GM18508 (cell line): ENCODE data around the gene RPS25.
"Not testable (repeated sequence)": the region's sequence is repeated elsewhere in the genome, so short reads cannot be mapped to it uniquely, and the experiment has no call there.

ENCODE experiments used
- ATAC-seq: cut with Tn5 transposase; IDR thresholded peaks from one replicate; pipeline ENCODE4 v1.9.1; 2021; ENCODE audit warnings: moderate number of reproducible peaks; ENCODE audit not compliant: insufficient read depth, unreplicated experiment

The RPS25 gene

DNA sequence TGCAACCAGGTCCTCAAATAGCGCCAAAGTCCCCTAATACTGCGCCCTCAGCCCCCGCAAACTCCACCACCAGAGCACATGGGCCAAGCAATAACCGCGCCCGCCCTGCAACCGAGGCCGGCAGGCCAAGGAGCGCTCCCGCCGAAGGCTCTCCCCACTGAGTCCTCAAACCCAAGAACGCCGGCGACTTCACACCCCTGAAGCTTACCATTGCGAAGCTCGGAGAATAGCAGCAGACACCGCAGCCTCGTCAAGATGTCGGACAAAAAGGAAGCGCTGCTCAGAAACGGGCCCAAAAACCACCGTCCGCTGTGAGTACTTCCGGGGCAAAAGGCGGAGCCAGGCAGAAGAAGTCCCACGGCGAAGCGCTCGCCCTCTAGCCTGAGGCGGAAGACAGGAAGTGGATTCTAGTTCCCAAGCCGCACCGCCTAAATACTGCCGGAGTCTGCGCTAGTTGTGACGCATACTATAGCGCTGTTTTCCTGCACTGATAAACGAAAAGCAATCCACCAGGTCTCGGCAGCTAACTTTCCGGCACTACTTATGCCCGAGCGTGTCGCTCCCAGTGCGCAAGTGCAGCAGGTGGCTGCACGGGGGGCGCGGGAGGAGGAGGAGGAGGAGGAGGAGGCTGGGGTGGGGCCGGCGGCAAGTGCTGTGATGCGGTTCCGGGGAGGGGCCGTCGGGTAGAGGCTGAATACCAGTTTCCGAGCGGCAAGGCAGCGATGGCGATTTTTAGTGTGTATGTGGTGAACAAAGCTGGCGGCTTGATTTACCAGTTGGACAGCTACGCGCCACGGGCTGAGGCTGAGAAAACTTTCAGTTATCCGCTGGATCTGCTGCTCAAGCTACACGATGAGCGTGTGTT is at the start of gene RPS25, which contains the start of gene TRAPPC4:
Gene RPS25, minus strand, starts transcription at position 270 of the 865 bp plus-strand sequence. Its CDS starts 59 bp downstream, at position 211.
Gene TRAPPC4, plus strand, starts transcription at position 693 of the 865 bp plus-strand sequence. Its CDS starts 30 bp downstream, at position 723.
- ATAC-seq, result peak; percentile 59

GRCh38 chr11:119067371-119068222 is 49.5 kb upstream of the RPS25 start, which contains the start of gene VPS11:
Gene VPS11 (plus strand): TSS chr11:119067818. CDS start chr11:119067824, 6 bp downstream.
- peak; percentile 67 for ATAC-seq

- ATAC-seq, result no peak
These were observed 47.2 kb upstream of the RPS25 start for GRCh38 chr11:119065369-119065768.

DNA sequence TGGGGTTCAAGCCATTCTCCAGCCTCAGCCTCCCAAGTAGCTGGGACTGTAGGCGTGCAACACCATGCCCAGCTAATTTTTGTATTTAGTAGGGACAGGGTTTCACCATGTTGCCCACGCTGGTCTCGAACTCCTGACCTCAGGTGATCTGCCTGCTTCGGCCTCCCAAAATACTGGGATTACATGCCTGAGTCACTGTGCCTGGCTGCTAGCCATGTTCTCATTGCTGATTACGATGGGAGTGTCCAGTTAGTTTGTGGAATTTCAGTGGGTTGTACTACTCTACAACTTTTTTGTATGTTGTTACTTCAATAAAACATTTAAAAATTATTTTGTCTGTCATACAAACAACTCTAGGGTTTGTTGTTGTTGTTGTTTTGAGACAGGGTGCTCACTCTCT is 44.6 kb upstream of the RPS25 start:
- no peak for ATAC-seq

DNA sequence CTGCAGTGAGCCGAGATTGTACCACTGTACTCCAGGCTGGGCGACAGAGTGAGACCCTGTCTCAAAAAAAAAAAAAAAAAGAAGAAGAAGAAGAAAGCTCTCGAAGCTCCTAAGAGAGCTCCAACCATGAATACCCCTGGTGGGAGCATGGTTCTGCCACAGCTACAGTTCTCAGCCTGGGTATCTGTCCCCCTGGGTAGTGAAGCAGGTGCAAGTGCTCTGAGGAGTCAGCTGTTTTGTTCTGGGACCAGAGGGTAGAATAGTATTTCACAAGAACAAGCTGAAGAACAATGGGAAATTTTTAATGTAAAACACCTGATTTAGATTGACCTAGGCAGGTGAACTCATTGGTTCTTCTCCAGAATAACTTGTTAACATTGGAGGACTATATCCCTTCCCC is 43.1 kb upstream of the RPS25 start:
- ATAC-seq, result no peak

GRCh38 chr11:119059128-119059527 is 41.0 kb upstream of the RPS25 start:
- ATAC-seq, result not testable (repeated sequence)

DNA sequence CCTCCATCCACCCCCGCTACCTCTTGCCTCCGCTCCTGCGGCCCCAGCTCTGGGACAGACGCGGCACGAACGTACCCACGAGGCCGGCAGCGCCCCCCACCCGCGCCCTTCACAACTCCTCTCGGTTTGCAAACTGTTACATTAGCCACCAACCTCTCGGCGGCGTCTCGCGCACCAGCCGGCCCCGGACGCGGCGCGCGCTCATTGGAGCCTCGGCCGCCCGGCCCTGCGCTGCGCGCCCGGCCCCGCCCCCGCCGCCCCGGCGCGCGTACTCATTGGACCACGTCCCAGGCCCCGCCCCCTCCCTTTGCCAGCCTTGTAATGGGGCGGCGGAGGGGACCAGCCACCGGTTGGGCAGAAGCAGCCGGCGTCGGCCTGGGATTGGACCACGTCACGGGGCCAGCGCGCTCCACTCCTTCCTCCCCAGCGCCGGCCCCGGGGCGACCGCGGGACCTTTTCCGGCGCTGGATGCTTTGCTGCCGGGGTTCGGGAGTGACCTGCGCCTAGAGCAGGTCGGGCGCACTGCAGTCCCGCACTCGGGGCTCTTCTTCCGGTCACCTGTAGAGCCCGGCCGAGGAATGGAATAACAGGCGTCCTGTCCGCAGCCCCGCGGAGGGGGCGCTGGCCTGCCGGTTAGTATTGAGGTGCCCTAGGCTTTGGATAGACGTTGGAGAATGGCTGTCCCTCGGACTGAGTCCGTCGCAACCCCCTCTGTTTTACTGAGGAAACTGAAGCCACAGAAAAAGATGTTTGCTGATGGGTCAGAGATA is 39.0 kb upstream of the RPS25 start, which contains the start of gene HYOU1:
Gene HYOU1, minus strand, starts transcription at position 206 of the 770 bp plus-strand sequence. CDS start 1,045 bp downstream, outside the sequence.
- ATAC-seq, result peak; percentile 51

DNA sequence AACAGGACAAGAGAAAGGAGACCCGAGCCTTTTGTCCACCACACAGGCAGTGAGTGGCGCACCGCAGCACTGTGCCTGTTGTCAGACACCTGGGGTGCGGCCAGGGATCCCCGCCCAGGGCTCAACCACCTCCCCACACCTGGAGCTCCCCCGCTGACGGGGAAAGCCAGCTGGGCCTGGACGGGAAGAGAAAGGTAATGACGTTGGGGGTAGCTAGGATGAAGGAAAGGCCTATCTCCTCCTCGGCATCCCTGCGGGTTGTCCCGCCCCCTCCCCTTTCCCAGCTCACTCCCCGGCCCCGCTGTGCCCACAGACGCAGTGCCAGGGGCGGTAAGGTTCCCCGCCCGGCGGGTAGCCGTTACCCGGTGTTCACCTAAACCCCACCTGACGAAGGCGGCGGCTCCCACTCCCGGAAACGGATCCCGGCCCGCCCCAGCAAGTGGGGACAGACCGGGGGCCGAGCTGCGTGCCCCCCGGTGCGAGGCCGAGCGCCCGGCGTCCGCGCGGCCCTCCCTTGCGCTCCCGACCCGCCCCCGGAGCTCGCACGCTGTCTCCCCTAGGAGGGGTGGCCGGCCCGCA is 38.4 kb upstream of the RPS25 start:
- ATAC-seq, result no peak

- no peak for ATAC-seq
These were observed 37.8 kb upstream of the RPS25 start for GRCh38 chr11:119055901-119056300.

DNA sequence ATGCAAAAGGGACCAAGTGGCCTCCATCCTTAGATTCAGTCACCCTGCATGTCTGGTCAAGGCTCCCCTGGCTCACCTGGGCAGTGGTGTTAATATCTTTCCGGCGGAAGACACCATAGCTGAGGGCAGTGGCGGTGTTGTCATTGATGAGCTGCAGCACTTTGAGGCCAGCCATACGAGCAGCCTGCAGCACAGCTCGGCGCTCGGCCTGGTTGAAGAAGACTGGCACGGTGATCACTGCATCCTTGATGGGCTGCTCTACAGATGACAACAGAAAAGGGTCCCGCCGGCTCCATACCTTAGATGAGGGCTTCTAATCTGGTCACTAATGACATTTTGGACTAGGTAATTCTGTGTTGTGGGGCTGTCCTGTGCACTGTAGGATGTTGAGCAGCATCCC is 36.3 kb upstream of the RPS25 start:
- ATAC-seq, result no peak

DNA sequence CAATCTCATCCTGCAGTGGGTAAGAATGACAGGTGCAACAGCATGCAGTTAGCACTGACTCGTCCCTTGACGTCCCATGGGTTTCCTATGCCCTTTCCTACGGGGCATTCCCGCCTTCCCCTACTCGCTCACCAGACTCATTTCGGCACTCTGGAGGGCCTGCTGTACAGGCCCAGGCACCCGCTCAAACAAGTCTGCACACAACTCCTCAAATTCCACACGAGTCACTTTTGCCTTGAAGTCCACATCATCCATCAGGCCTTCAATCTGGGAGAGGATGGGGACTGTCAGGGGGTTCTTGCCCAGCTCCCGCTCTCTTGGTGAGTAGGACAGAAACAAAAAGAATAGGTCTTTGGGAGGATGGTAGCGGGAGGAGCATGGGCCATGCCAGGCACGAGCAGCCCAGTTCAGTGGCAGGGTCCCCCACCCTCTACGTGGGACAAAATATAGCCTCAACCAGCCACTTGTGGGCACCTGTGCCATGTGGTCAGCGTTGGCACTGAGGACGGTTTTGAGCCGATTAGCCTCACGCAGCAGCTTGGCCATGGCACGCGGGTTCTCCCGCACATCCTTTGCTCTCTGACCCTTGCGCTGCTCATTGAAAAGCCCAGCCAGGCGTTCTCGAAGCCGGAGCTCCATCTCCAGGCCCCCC is 34.1 kb upstream of the RPS25 start:
- ATAC-seq, result no peak

DNA sequence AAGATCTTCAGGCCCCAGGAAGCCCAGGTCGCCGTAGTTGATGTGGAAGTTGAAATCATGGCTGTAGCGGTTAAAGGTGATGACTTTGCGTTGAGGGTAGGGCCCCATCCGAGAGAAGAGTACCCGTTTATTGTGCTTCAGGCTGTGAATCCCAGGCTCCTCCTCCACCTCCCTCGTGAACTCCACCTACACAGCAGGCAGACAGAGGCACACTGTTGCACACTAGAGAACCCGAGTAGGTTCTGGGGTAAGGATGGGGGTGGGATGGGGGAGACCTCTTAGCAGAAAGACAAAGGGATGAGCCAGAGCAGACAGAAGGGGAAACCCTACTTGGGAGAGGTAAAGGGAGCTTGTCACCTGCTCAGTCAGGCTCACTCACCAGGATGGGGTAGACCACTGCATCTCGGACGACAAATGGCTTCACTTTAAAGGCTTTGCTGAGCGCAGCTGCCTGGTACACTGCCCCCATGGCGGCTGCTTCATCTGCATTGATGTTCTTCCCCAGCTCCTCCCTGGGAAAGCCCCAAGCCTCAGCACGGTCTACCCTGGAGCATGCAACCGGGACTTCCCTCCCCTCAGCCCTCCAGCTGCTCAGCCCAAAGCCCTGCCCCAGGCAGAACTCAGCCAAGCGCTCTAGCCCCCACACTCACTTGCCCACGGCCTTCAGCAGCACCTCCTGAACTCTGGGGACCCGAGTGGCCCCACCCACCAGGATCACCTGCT is 33.5 kb upstream of the RPS25 start:
- ATAC-seq, result peak; percentile 52

GRCh38 chr11:119049081-119049480 is 30.9 kb upstream of the RPS25 start:
- ATAC-seq, result no peak

- no peak for ATAC-seq
These were observed 30.5 kb upstream of the RPS25 start for GRCh38 chr11:119048644-119049043.

- ATAC-seq, result no peak
These were observed 29.1 kb upstream of the RPS25 start for GRCh38 chr11:119047205-119047604.

DNA sequence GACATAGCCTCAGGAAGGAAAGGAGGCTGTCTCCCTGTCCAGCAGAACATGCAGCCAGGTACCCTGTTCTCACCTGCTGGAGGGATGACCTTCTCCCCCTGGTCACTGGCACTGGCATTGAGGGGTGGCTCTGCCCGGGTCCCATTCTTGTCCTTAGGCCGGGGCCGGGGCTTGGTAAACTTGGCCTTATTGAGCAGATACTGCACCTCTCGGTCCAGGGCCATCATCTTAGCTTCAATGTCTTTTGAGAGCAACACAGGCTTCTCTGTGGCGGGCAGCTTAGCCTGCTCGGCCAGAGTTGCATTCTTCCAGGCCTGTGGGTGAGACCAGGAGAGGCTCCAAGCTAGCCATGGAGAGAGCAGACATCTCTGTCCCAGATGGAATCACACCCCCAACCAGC is 28.3 kb upstream of the RPS25 start:
- no peak for ATAC-seq

- ATAC-seq, result no peak
These were observed 26.6 kb upstream of the RPS25 start for GRCh38 chr11:119044708-119045107.

- ATAC-seq, result no peak
These were observed 24.8 kb upstream of the RPS25 start for GRCh38 chr11:119042927-119043326.
